GM12864 (cell line): ENCODE results near the gene KCTD10.

ENCODE experiments used
- DNase-seq: peaks from one replicate; pipeline ENCODE4 v3.0.0-alpha.2; 2011; ENCODE audit warnings: low read depth
- H3K4me3 ChIP-seq: 2 replicates; pipeline ENCODE4 v1.5.1; 2011; ENCODE audit warnings: mild to moderate bottlenecking, low read depth, low read length, control low read depth
- TF ChIP-seq, protein P1 (sequence below): IDR thresholded peaks from 2 replicates; pipeline ENCODE4 v1.5.1; 2011; ENCODE audit warnings: low read depth, mild to moderate bottlenecking, moderate library complexity, low read length, control low read depth, inconsistent platforms; ENCODE audit errors: missing control alignments

KCTD10 gene

DNA sequence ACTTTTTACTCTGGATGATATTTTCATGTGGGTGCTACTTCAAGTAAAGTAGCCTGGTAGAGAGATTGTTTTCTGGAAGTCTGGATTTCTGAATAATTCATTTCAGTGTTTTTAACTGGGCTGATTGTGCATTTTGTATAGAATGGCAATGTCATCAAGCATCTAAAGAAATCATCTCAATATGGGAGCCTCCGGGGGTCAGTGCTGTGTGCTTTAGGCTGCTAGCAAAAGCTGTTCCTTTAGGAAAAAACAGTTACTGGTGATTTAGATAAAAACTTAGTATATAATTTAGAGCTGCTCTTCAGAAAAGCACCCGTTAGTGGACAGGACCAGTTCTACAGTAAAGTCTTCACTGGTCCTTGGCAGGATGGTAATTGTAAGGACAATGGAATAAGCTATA lies 5.4 kb upstream of the KCTD10 start:
- DNase-seq: no peak
- TF ChIP-seq, protein P1, sequence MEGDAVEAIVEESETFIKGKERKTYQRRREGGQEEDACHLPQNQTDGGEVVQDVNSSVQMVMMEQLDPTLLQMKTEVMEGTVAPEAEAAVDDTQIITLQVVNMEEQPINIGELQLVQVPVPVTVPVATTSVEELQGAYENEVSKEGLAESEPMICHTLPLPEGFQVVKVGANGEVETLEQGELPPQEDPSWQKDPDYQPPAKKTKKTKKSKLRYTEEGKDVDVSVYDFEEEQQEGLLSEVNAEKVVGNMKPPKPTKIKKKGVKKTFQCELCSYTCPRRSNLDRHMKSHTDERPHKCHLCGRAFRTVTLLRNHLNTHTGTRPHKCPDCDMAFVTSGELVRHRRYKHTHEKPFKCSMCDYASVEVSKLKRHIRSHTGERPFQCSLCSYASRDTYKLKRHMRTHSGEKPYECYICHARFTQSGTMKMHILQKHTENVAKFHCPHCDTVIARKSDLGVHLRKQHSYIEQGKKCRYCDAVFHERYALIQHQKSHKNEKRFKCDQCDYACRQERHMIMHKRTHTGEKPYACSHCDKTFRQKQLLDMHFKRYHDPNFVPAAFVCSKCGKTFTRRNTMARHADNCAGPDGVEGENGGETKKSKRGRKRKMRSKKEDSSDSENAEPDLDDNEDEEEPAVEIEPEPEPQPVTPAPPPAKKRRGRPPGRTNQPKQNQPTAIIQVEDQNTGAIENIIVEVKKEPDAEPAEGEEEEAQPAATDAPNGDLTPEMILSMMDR: no peak
- no peak overlapping the region for H3K4me3 ChIP-seq

DNA sequence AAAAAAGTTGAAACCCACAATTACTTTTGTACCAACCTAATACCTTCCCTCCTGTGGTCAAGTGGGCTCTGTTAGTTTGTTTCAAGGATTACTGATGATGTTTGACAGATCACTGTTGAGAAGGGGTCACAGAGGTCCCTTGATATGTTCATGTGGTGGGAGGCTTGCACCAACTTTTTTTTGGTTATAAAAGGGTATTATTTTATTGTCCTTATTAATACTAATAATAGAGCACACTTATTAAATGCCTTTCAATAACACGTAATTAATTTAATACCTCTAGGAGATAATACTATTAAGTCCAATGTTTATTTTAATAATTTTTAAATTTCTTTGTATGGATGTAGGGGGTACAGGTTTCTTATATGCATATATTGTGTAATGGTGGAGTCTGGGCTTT lies 4.8 kb upstream of the KCTD10 start:
- TF ChIP-seq, protein P1: no peak
- DNase-seq: no peak

DNA sequence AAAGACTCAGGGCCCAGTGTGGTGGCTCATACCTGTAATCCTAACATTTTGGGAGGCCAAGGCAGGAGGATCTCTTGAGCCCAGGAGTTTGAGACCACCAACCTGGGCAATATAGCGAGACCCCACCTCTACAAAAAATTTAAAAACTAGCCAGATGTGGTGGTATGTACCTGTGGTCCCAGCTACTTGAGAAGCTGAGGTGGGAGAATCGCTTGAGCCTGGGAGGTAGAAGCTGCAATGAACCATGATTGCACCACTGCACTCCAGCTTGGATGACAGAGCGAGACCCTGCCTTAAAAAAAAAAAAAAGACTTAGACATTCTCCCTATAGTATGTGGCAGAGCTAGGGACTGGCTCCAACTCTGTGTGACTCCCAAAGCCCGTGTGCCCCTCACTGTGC lies 3.3 kb upstream of the KCTD10 start:
- no peak for DNase-seq
- TF ChIP-seq, protein P1: no peak
- no peak overlapping the region for H3K4me3 ChIP-seq

More for the DNA sequence above, 4.8 kb upstream of the KCTD10 start:
- H3K4me3 ChIP-seq: no peak overlapping the region

DNA sequence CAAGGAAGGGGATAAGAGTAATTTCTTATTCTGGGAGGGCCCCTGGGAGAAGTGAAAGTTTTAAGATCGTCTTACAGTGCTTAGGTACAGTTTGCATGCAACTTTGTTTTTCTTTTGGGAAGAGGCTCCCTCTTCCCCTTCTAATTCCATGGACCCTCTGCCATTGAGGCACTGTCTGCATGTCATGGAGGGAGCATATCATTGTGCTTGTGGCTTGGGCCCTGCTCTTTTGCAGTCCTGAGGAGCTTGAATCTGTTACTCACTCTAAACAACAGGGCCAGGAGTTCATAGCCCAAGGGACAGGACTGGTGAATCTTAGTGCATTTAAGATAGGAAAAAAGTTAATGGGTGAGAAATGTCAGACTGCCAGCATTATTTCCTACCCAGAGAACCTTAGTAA lies 2.7 kb upstream of the KCTD10 start:
- H3K4me3 ChIP-seq: no peak overlapping the region
- TF ChIP-seq, protein P1: no peak

DNA sequence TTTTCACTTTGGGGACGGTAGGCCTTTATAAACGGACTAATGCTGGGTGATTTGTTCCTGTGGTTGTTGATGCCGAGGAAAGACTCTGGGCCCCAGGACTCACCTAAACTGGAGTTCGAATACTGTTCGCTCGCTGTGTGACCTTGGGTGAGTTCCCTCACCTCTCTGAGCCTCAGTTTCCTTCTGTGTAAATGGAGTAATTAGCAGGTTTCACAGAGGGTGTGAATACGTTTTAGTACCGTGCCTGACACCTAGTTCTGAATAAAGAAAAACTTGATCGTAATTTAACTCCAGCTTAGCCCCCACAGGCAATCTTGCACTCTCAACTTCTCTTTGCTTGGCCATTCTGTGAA lies 839 bp upstream of the KCTD10 start:
- no peak for DNase-seq
- TF ChIP-seq, protein P1: no peak
- H3K4me3 ChIP-seq: peak overlapping the region; percentile 70

More for the DNA sequence above, 2.7 kb upstream of the KCTD10 start:
- no peak for DNase-seq

DNA sequence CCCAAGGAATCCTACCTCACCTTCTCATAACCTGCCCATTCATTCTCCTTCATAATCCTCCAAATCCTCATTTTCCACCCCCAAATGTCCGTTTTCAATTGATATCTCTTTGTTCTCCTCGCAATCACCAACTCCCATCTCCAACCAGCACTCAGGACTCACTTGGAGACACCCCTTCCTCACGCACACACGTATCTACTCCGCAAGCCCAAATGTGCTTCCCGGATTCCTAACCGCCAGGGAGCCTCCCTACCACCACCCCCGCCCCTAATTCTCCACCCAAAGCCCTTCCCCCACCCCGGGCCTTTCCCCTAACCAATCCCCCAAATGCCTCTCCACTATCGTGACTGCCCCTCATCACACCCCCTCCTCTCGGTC lies 304 bp downstream of the KCTD10 start:
- TF ChIP-seq, protein P1: no peak
- no peak for DNase-seq
- peak overlapping the region; percentile 70 for H3K4me3 ChIP-seq

DNA sequence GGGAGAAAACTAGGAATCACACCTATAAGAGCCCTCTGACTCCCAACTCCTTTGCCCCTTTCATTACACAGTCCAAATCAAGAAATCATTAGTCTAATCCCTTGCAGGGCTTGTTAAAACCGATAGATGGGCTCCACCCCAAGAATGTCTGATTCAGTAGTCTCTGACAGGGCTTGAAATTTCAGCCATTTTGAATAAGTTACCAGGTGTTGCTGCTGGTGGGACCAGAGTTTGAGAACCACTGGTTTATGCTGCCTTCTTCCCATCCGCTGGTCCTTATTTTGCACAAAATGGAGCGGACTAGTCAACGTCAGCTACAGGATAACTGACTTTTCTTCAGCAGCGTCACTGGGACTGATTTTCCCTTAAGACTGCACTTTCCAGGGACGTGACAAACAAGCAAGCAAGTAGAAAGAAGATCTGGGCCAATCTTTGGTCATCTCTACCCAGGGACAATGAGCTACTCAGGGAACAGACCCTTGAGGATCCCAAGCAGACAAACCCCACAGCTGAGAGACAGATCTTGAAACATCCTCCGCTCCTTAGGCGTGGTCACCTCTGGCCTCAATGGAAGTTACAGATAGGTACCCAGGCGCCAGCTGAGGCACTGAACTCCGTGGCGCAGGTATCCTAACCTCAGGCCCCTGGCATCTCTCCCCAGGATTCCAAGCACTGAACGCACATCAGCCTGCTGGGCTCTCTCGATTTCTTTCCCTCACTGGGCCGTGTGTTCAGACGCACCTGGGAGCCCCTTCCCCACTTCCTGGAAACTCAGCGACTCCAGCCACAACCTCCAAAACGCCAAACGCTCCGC lies 900 bp downstream of the KCTD10 start:
- TF ChIP-seq, protein P1: no peak
- H3K4me3 ChIP-seq: peak overlapping the region; percentile 70
- no peak for DNase-seq
